Stimulated activated CD8-positive, alpha-beta memory T cell treated with anti-CD3 and anti-CD28 coated beads, Interleukin-7, amount 100 ng/mL, for 1 hour (primary cell): ENCODE data around the gene TREML1.
A peak's percentile ranks its signal among the peaks of the same experiment; 100 is the strongest.
"Not testable (repeated sequence)": the region's sequence is repeated elsewhere in the genome, so short reads cannot be mapped to it uniquely, and the experiment has no call there.

Experiments
- DNase-seq, 2 donors: peaks; one replicate each; pipeline ENCODE4 v3.0.0-alpha.2; 2020; ENCODE audit warnings: low read depth in 2 of 2

The TREML1 gene, protein sequence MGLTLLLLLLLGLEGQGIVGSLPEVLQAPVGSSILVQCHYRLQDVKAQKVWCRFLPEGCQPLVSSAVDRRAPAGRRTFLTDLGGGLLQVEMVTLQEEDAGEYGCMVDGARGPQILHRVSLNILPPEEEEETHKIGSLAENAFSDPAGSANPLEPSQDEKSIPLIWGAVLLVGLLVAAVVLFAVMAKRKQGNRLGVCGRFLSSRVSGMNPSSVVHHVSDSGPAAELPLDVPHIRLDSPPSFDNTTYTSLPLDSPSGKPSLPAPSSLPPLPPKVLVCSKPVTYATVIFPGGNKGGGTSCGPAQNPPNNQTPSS

DNA sequence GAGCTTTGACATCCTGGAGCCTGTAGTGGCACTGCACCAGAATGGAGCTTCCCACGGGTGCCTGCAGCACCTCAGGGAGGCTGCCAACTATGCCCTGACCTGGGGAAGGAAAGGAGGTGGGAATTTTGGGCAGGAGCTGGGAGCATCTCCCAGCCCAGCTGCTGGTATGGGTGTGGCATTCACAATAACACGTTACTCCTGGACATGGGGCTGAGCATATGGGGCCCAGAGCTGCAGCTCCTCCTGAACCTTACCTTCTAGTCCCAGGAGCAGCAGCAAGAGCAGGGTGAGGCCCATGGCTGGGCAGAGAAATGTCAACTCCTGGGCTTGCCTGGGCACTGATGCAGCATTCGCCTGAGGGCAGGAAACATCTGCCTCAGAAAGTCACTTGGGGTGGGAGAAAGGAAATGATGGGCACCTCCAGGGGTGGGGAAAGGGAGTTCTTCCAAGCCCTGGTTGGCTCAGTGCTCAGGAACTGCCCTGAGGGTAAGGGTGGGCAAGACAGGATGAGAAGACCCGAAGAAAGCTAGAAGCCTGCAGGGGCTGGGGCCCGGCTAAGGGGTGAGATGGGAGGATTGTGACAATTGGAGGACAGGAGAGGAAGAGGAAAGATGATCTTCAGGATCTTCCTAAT lies at the start of gene TREML1:
Gene TREML1 (minus strand): TSS at position 356 of the 634 bp plus-strand sequence. CDS start 59 bp downstream, at position 297.
- DNase-seq = no peak

DNA sequence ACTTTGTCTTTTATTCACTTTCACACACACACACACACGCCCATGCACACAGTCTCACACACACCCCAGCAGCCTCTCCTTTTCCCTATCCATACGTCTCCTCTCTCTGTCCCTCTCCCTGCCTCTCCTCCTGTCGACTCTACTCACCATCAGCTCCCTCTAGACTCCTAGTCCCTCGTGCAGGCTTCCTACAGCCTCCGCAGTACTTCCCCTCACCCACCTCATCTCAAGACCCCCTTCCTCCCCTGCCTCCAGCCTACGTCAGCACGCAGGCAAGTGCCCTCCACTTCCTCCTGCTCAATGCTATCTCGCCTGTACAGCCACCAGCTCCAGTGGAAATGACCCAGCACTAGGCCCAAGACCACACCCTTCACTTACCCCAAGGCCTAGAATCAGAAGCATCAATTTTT lies 47.6 kb upstream of the TREML1 start:
- DNase-seq = no peak

- DNase-seq = no peak
These were observed 47.0 kb upstream of the TREML1 start, which contains the start of gene TREML2 for GRCh38 chr6:41200901-41201763. TSS of gene TREML2 (minus strand) at chr6:41201149. CDS start at chr6:41201008, 141 bp downstream.

DNA sequence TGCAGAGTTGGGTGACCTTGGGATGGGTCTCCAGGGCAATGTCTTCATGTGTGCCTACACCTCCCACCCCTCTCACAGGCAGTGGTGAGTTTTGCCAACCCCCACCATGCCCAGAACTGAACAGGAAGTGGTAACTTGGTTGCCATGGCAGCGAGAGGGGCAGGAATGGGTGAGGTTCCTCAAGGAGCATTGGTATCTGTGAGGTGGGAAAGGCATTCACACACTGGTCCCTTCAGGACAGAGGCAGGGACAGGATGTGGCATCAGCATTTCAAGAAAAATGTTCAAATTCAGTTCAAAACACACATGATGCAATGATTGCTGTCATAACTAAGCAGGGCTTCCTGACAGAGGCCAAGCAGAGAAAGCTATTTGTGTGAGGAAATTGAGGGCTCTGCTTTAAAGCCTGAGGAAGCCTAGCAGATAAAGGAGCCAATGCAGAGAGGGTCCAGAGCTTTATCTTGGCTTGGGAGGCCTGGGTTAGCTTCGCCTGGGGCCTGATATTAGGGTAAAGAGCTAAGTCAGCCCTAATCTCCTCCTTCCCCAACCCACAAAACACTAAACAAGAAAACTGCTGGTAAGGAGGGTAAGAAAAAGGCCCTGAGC lies 46.3 kb upstream of the TREML1 start:
- DNase-seq = peak in 1 of 2 donors; percentile 42

DNA sequence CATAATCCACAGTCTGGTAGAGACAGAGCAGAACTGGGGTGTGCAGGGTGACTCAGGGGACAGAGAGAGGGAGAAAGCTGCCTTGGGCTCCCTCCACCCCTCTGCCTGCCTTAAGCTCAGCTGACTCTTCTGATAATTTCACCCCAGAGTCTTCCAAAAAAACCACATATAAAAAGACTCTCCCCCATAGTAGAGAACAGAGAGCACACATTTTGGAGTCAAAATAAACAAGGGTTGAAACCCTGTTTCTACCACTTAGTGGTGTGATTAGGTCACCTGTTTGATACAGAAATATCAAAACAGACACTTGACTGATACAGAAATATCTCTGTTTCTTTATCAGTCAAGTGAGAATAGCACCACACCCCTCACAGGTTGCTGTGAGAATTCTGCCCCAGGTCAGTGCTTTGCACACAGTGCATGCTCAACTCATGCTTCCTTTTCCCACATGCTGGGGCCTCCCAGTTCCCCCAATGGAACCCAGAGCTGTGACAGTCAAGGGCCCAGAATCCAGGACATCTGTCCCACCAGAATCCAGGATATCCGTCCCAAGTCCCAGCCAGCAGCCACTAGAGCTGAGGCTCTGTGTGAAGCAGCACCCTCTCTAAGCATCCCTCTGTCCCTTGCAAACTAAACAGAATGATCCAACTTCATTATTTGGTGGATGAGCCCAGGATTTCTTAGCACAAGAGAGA lies 45.6 kb upstream of the TREML1 start:
- no peak for DNase-seq

- DNase-seq = no peak
These were observed 43.1 kb upstream of the TREML1 start for GRCh38 chr6:41197234-41197633.

- DNase-seq = no peak
These were observed 40.2 kb upstream of the TREML1 start for GRCh38 chr6:41194386-41194785.

- no peak for DNase-seq
These were observed 39.7 kb upstream of the TREML1 start for GRCh38 chr6:41193884-41194283.

- no peak for DNase-seq
These were observed 39.1 kb upstream of the TREML1 start for GRCh38 chr6:41193171-41193734.

- no peak for DNase-seq
These were observed 37.4 kb upstream of the TREML1 start for GRCh38 chr6:41191569-41191968.

DNA sequence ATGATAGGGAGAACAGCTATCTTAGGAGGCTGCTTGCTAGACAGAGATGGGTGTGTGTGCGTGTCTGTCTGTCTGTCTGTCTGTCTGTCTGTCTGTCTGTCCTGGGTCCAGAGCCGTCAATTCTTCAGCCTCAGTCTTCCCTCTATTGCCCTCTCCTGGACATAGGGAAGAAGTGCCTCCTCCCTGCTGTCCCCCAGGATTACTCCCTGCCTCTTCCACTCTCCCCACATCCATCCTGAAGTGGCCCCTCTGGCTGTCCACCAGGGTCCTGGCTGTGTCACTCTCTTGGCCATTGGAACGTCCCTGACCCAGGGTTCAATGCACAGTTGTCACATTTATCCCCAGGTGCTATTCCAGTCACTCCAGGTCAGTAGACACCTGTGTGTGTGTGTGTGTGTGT lies 36.6 kb upstream of the TREML1 start:
- DNase-seq = no peak

DNA sequence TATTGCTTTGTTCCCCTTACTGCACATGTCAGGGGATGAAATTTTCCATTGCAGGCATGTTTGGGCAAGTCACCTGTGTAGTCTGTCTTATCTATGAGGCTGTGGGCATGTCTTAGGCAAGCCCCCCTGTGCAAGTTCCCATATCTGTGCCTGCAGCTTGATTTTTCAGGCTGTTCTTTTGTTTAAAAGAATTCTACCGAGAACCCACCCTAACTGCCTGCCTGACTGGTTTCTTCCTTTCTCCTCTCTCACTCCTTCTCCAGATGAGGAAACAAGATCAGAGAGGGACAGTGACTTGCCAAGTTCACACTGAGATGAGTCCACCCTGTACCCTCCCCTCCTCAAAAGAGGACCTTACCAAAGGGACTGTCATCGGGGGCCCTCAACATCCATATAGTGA lies 35.8 kb upstream of the TREML1 start:
- no peak for DNase-seq

DNA sequence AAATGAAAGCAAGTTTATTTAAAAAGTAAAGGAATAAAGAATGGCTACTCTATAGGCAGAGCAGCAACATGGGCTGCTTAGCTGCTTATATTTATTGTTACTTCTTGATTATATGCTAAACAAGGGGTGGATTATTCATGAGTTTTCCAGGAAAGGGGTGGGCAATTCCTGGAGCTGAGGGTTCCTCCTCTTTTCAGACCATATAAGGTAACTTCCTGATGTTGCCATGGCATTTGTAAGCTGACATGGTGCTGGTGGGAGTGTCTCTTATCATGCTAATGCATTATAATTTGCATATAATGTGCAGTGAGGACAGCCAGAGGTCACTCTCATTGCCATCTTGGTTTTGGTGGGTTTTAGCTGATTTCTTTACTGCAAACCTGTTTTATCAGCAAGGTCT lies 34.9 kb upstream of the TREML1 start:
- not testable (repeated sequence) for DNase-seq

DNA sequence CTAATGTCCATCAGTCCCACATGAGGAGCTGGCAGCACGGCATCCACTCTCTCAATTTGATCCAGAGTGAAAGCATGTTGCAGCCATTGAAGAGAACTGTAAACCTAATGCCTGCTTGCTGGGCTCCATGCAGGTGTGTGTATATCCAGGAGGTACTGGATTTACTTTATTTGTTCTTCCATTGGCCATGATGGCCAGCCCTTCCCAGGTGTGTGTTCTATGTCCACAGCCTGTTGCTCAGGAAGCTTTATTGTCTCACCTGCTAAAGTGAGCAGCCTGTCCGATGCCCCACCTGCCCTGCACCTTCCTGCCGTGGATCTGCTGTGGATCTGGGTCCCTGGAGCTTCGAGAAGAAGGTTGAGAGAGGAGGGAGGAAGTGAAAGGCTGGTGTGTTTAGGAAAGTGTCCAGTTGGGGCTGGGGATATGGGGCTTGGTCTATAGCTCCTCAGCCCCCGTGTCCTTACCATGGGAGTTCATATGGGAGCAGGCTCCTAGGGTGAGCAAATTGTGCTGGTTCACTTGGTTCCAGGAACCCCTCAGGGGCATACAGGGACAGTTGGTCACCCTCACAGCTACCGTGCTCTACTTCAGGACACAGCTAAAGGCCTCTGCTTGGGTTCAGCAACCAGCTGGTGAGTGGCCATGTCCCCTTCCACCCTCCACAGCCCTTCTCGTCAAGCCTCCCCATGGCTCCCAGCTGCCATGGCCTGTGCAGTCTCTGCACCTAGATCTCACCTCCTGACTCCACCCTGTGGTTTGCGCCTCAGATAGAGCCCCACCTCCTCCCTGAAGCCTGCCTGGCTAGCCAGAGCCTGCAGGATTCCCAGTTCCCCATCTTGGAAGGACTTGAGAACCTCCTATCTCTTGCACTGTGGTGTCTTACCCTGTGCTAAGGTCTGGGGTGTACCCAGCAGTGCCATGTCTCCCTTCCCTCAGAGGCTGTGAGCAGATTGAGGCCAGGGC lies 34.1 kb upstream of the TREML1 start:
- DNase-seq = no peak

DNA sequence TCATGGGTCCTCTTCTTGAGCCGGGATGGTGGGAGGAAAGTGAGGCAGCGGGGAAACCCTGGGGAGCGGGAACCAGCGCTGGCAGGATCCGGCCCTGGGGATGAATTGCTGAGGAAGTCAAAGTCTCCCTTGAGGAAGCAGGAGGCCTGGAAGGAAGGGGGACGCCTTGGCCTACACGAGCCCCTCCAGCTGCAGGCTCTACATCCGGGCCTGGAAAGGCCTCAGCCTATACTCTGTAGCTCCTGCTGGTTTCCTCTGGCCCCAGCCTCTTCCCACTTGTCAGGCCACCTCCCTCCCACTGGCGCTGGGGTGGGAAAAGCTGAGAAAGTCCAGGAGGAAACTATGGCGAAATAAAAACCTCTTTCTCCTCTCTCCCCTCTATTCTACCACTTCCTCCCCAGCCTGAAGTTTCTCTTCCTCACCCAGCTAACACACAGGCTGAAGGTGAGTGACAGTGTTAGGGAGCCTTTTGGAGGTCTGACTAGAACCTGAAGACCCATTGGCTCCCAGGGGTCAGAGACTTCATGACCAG lies 31.9 kb upstream of the TREML1 start:
- no peak for DNase-seq

- no peak for DNase-seq
These were observed 30.6 kb upstream of the TREML1 start for GRCh38 chr6:41184761-41185160.

- DNase-seq = no peak
These were observed 28.2 kb upstream of the TREML1 start for GRCh38 chr6:41182069-41183034.

DNA sequence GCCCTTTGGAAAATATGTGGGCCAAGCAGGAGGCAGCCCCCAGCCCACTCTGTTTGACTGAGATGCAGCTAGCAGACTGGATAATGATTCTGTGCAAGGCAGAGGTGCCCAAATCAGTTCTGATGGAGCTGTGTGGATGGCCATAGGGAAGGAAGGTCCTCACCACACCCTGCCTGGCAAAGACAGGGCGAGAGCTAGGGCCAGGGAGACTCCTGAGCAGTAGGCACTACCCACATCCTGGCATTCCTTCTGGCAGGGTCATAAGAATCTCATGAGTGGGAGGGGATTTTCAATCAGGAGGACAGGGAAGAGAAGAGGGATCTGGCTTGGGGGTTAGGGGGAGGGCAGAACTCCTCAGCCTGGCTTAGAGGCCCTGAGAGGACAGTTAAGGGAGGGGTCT lies 27.4 kb upstream of the TREML1 start:
- DNase-seq = no peak
